VCaP (cell line): ENCODE measurements around the gene C2orf92.

Experiments used
- H3K27ac ChIP-seq: fragments of 450-650 bp; 2 replicates; pipeline ENCODE4 v1.5.1; 2017
- CTCF ChIP-seq: fragments of 450-650 bp; conservative IDR thresholded peaks from 2 replicates; pipeline ENCODE4 v1.5.1; 2017; ENCODE audit warnings: mild to moderate bottlenecking, moderate library complexity

Gene C2orf92

GRCh38 chr2:97749581-97749980, 80.1 kb downstream of the C2orf92 start:
- no peak for TF ChIP-seq CTCF
- H3K27ac ChIP-seq: no peak overlapping the region

GRCh38 chr2:97750017-97750416, 80.5 kb downstream of the C2orf92 start:
- no peak overlapping the region for H3K27ac ChIP-seq

GRCh38 chr2:97751752-97752151, 82.2 kb downstream of the C2orf92 start:
- H3K27ac ChIP-seq: no peak overlapping the region
- TF ChIP-seq CTCF: no peak

More at GRCh38 chr2:97750017-97750416, 80.5 kb downstream of the C2orf92 start:
- TF ChIP-seq CTCF: no peak
